GM23338 (cell line): ENCODE measurements around the gene PRDM2. TPM values are rescaled to one million over a fixed set of nuclear protein-coding genes. Genes with fewer than 3 reads are reported as not detected.

Source experiments
- ATAC-seq: fragments of 200-7000 bp; cut with Tn5 transposase; 3 replicates; pipeline ENCODE4 v1.9.1; 2020
- DNase-seq: peaks from one replicate; pipeline ENCODE4 v3.0.0-alpha.2; 2015; ENCODE audit warnings: low spot score
- H2AFZ ChIP-seq: fragments of 200-600 bp; sonication (generic); 2 replicates; pipeline ENCODE4 v1.8.0; 2016; ENCODE audit warnings: antibody characterized with exemption, mild to moderate bottlenecking, moderate library complexity
- H3F3A ChIP-seq: fragments of 200-600 bp; sonication (generic); replicated peaks from 2 replicates; pipeline ENCODE4 v1.8.0; 2017; ENCODE audit warnings: antibody characterized with exemption, mixed run types, low read depth
- H3K27ac ChIP-seq: fragments of 200-600 bp; sonication (generic); 2 replicates; pipeline ENCODE4 v1.6.1; 2016; ENCODE audit warnings: low read depth
- H3K27me3 ChIP-seq: fragments of 200-600 bp; sonication (generic); 2 replicates; pipeline ENCODE4 v1.8.0; 2016; ENCODE audit warnings: mild to moderate bottlenecking, mixed run types, moderate library complexity; ENCODE audit not compliant: insufficient read depth
- H3K36me3 ChIP-seq: fragments of 200-600 bp; sonication (generic); 2 replicates; pipeline ENCODE4 v1.8.0; 2016; ENCODE audit warnings: mild to moderate bottlenecking; ENCODE audit not compliant: insufficient read depth
- H3K4me1 ChIP-seq: fragments of 200-600 bp; sonication (generic); 2 replicates; pipeline ENCODE4 v1.8.0; 2016; ENCODE audit warnings: mild to moderate bottlenecking, moderate library complexity; ENCODE audit not compliant: insufficient read depth
- H3K4me2 ChIP-seq: fragments of 200-600 bp; sonication (generic); 2 replicates; pipeline ENCODE4 v1.7.1; 2017; ENCODE audit warnings: mixed run types
- H3K4me3 ChIP-seq: fragments of 200-600 bp; sonication (generic); 2 replicates; pipeline ENCODE4 v1.6.1; 2016; ENCODE audit warnings: mixed run types
- H3K79me2 ChIP-seq: fragments of 200-600 bp; sonication (generic); replicated peaks from 2 replicates; pipeline ENCODE4 v1.8.0; 2017; ENCODE audit warnings: mild to moderate bottlenecking; ENCODE audit not compliant: insufficient read depth
- H3K9me2 ChIP-seq: fragments of 200-600 bp; sonication (generic); 2 replicates; pipeline ENCODE4 v1.8.0; 2017; ENCODE audit not compliant: insufficient read depth
- H4K20me1 ChIP-seq: fragments of 200-600 bp; sonication (generic); replicated peaks from 2 replicates; pipeline ENCODE4 v1.8.0; 2017; ENCODE audit warnings: mild to moderate bottlenecking; ENCODE audit not compliant: insufficient read depth
- H3K27ac Mint-ChIP-seq: 2 replicates; pipeline ENCODE4 v1.8.0; 2020; ENCODE audit warnings: inconsistent platforms, mild to moderate bottlenecking, moderate library complexity, mixed read lengths
- H3K27me3 Mint-ChIP-seq: 3 replicates; pipeline ENCODE4 v1.8.0; 2022; ENCODE audit warnings: low read depth, mild to moderate bottlenecking, moderate library complexity, mixed read lengths, inconsistent platforms; ENCODE audit not compliant: insufficient read depth, poor library complexity
- H3K36me3 Mint-ChIP-seq: 3 replicates; pipeline ENCODE4 v1.8.0; 2021; ENCODE audit warnings: low read depth, mild to moderate bottlenecking, inconsistent platforms, moderate library complexity, mixed read lengths
- H3K4me1 Mint-ChIP-seq: 3 replicates; pipeline ENCODE4 v1.8.0; 2020; ENCODE audit warnings: mild to moderate bottlenecking, inconsistent platforms, mixed read lengths
- H3K4me3 Mint-ChIP-seq: 3 replicates; pipeline ENCODE4 v1.8.0; 2021; ENCODE audit warnings: moderate library complexity, mild to moderate bottlenecking, inconsistent platforms, mixed read lengths
- H3K9me3 Mint-ChIP-seq: 3 replicates; pipeline ENCODE4 v1.8.0; 2020; ENCODE audit warnings: moderate library complexity, mild to moderate bottlenecking, inconsistent platforms, mixed read lengths
- CREB1 ChIP-seq: fragments of 250-450 bp; sonication (Bioruptor Pico); IDR thresholded peaks from 2 replicates; pipeline ENCODE4 v1.5.0; 2020; ENCODE audit warnings: low read depth, mild to moderate bottlenecking, moderate library complexity
- EZH2 ChIP-seq: fragments of 200-600 bp; sonication (generic); IDR thresholded peaks from one replicate; pipeline ENCODE4 v1.8.0; 2017; ENCODE audit warnings: antibody characterized with exemption, mild to moderate bottlenecking, low read depth; ENCODE audit not compliant: unreplicated experiment
- EZH2phosphoT487 ChIP-seq: fragments of 200-600 bp; sonication (generic); IDR thresholded peaks from one replicate; pipeline ENCODE4 v1.8.1; 2018; ENCODE audit warnings: antibody characterized with exemption; ENCODE audit not compliant: unreplicated experiment
- JUNB ChIP-seq: IDR thresholded peaks from one replicate; pipeline ENCODE4 v1.6.1; 2016; ENCODE audit warnings: antibody characterized with exemption; ENCODE audit not compliant: unreplicated experiment
- NANOG ChIP-seq: IDR thresholded peaks from 2 replicates; pipeline ENCODE4 v1.6.1; 2016; ENCODE audit warnings: antibody characterized with exemption, borderline replicate concordance
- POLR2AphosphoS5 ChIP-seq: IDR thresholded peaks from 2 replicates; pipeline ENCODE4 v1.6.1; 2016; ENCODE audit warnings: antibody characterized with exemption, low read depth
- STAT1 ChIP-seq: IDR thresholded peaks from one replicate; pipeline ENCODE4 v1.6.1; 2016; ENCODE audit warnings: antibody characterized with exemption; ENCODE audit not compliant: unreplicated experiment
- ZNF114 ChIP-seq: fragments of 250-450 bp; sonication (Bioruptor Pico); IDR thresholded peaks from 2 replicates; pipeline ENCODE4 v1.5.0; 2020; ENCODE audit warnings: mild to moderate bottlenecking, moderate library complexity
- ZNF331 ChIP-seq: fragments of 250-450 bp; sonication (Bioruptor Pico); IDR thresholded peaks from 2 replicates; pipeline ENCODE4 v1.5.0; 2020; ENCODE audit warnings: low read depth, mild to moderate bottlenecking, moderate library complexity
- polyA plus RNA-seq: library from polyadenylated mRNA; unstranded; fragments of >200 nt; fragmentation: Nextera tagmentation; extraction: Ambion mirVana; gene quantifications from 2 replicates; pipeline ENCODE4 v1.2.1, GENCODE V29; 2016
- total RNA-seq: library from RNA; depleted of rRNA; stranded (reverse); fragments of >200 nt; shearing (Covaris generic); gene quantifications from 2 replicates; pipeline ENCODE4 v1.2.3, GENCODE V29; 2014
- TF ChIP-seq, protein P1 (sequence below): fragments of 250-450 bp; sonication (Bioruptor Pico); IDR thresholded peaks from 2 replicates; pipeline ENCODE4 v1.5.0; 2020; ENCODE audit warnings: mild to moderate bottlenecking, moderate library complexity
- TF ChIP-seq, protein P2 (sequence below): IDR thresholded peaks from one replicate; pipeline ENCODE4 v1.6.1; 2018; ENCODE audit warnings: antibody characterized with exemption; ENCODE audit not compliant: unreplicated experiment
- TF ChIP-seq, protein P3 (sequence below), 2 experiments: fragments of 200-600 bp in 1 of 2; sonication (generic) in 1 of 2; conservative IDR thresholded peaks; 2 replicates each; pipeline versions ENCODE4 v1.5.1 to v1.6.1; 2016 to 2017; ENCODE audit warnings: antibody characterized with exemption in 2 of 2, low read depth in 2 of 2, mild to moderate bottlenecking in 2 of 2, moderate library complexity in 1 of 2
- TF ChIP-seq, protein P4 (sequence below): IDR thresholded peaks from 2 replicates; pipeline ENCODE4 v1.6.1; 2016; ENCODE audit warnings: antibody characterized with exemption

Gene PRDM2
- total and polyA plus RNA-seq, 2 experiments from 2014 or later, result 11.6 to 28.3 TPM

DNA sequence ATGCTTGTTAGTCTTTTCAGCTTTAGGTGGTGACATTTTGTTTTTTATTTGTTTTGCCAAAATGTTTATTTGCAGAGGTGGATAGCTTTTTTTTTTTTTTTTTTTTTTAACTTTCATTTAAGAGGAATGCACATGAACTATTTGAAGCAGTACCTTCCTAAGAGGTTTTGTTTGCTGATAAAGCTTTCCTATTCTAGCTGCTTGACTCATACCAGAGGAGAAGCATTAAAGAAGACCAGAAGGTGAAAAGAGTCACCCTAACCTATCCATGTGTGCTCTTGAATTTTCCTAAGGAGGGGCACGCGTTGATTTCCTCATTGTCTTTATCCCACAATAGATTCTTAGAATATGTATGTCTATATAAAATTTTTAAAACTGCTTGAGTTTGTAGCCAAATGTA, 57.7 kb downstream of the PRDM2 start:
- Histone ChIP-seq H3K9me2 (no peaks in the 10 kb centered on the region), H3K79me2 (peaks cover 60% of the 10 kb centered on the region), H3K36me3 (no peaks in the 10 kb centered on the region), H4K20me1 (peaks cover 32% of the 10 kb centered on the region), H3K4me1 (peaks cover 36% of the 10 kb centered on the region), H3K27me3 (no peaks in the 10 kb centered on the region), H3K4me3 (no peak overlapping the region), H3K27ac (no peak overlapping the region), H3K4me2 (no peak overlapping the region), H2AFZ (no peak overlapping the region), H3F3A (no peaks in the 10 kb centered on the region)
- Mint-ChIP-seq H3K4me1 (peaks cover 50% of the 10 kb centered on the region), H3K4me3 (no peak overlapping the region), H3K36me3 (no peaks in the 10 kb centered on the region), H3K27ac (no peak overlapping the region), H3K27me3 (no peaks in the 10 kb centered on the region), H3K9me3 (no peaks in the 10 kb centered on the region)
- TF ChIP-seq EZH2, result no peak
- TF ChIP-seq NANOG, result no peak
- TF ChIP-seq, protein P1, sequence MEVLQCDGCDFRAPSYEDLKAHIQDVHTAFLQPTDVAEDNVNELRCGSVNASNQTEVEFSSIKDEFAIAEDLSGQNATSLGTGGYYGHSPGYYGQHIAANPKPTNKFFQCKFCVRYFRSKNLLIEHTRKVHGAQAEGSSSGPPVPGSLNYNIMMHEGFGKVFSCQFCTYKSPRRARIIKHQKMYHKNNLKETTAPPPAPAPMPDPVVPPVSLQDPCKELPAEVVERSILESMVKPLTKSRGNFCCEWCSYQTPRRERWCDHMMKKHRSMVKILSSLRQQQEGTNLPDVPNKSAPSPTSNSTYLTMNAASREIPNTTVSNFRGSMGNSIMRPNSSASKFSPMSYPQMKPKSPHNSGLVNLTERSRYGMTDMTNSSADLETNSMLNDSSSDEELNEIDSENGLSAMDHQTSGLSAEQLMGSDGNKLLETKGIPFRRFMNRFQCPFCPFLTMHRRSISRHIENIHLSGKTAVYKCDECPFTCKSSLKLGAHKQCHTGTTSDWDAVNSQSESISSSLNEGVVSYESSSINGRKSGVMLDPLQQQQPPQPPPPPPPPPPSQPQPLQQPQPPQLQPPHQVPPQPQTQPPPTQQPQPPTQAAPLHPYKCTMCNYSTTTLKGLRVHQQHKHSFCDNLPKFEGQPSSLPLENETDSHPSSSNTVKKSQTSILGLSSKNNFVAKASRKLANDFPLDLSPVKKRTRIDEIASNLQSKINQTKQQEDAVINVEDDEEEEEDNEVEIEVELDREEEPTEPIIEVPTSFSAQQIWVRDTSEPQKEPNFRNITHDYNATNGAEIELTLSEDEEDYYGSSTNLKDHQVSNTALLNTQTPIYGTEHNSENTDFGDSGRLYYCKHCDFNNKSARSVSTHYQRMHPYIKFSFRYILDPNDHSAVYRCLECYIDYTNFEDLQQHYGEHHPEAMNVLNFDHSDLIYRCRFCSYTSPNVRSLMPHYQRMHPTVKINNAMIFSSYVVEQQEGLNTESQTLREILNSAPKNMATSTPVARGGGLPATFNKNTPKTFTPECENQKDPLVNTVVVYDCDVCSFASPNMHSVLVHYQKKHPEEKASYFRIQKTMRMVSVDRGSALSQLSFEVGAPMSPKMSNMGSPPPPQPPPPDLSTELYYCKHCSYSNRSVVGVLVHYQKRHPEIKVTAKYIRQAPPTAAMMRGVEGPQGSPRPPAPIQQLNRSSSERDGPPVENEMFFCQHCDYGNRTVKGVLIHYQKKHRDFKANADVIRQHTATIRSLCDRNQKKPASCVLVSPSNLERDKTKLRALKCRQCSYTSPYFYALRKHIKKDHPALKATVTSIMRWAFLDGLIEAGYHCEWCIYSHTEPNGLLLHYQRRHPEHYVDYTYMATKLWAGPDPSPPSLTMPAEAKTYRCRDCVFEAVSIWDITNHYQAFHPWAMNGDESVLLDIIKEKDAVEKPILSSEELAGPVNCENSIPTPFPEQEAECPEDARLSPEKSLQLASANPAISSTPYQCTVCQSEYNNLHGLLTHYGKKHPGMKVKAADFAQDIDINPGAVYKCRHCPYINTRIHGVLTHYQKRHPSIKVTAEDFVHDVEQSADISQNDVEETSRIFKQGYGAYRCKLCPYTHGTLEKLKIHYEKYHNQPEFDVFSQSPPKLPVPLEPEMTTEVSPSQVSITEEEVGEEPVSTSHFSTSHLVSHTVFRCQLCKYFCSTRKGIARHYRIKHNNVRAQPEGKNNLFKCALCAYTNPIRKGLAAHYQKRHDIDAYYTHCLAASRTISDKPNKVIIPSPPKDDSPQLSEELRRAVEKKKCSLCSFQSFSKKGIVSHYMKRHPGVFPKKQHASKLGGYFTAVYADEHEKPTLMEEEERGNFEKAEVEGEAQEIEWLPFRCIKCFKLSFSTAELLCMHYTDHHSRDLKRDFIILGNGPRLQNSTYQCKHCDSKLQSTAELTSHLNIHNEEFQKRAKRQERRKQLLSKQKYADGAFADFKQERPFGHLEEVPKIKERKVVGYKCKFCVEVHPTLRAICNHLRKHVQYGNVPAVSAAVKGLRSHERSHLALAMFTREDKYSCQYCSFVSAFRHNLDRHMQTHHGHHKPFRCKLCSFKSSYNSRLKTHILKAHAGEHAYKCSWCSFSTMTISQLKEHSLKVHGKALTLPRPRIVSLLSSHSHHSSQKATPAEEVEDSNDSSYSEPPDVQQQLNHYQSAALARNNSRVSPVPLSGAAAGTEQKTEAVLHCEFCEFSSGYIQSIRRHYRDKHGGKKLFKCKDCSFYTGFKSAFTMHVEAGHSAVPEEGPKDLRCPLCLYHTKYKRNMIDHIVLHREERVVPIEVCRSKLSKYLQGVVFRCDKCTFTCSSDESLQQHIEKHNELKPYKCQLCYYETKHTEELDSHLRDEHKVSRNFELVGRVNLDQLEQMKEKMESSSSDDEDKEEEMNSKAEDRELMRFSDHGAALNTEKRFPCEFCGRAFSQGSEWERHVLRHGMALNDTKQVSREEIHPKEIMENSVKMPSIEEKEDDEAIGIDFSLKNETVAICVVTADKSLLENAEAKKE (CRISPR knock-in tag), result no peak
- TF ChIP-seq, protein P2, sequence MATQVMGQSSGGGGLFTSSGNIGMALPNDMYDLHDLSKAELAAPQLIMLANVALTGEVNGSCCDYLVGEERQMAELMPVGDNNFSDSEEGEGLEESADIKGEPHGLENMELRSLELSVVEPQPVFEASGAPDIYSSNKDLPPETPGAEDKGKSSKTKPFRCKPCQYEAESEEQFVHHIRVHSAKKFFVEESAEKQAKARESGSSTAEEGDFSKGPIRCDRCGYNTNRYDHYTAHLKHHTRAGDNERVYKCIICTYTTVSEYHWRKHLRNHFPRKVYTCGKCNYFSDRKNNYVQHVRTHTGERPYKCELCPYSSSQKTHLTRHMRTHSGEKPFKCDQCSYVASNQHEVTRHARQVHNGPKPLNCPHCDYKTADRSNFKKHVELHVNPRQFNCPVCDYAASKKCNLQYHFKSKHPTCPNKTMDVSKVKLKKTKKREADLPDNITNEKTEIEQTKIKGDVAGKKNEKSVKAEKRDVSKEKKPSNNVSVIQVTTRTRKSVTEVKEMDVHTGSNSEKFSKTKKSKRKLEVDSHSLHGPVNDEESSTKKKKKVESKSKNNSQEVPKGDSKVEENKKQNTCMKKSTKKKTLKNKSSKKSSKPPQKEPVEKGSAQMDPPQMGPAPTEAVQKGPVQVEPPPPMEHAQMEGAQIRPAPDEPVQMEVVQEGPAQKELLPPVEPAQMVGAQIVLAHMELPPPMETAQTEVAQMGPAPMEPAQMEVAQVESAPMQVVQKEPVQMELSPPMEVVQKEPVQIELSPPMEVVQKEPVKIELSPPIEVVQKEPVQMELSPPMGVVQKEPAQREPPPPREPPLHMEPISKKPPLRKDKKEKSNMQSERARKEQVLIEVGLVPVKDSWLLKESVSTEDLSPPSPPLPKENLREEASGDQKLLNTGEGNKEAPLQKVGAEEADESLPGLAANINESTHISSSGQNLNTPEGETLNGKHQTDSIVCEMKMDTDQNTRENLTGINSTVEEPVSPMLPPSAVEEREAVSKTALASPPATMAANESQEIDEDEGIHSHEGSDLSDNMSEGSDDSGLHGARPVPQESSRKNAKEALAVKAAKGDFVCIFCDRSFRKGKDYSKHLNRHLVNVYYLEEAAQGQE, result no peak
- no peak for TF ChIP-seq EZH2phosphoT487
- no peak for TF ChIP-seq POLR2AphosphoS5
- TF ChIP-seq, protein P3, sequence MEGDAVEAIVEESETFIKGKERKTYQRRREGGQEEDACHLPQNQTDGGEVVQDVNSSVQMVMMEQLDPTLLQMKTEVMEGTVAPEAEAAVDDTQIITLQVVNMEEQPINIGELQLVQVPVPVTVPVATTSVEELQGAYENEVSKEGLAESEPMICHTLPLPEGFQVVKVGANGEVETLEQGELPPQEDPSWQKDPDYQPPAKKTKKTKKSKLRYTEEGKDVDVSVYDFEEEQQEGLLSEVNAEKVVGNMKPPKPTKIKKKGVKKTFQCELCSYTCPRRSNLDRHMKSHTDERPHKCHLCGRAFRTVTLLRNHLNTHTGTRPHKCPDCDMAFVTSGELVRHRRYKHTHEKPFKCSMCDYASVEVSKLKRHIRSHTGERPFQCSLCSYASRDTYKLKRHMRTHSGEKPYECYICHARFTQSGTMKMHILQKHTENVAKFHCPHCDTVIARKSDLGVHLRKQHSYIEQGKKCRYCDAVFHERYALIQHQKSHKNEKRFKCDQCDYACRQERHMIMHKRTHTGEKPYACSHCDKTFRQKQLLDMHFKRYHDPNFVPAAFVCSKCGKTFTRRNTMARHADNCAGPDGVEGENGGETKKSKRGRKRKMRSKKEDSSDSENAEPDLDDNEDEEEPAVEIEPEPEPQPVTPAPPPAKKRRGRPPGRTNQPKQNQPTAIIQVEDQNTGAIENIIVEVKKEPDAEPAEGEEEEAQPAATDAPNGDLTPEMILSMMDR (conservative IDR thresholded peaks at IDR 0.05; ENCODE audit: low read depth in 2 of 2), result no peak
- TF ChIP-seq ZNF331 (CRISPR knock-in tag), result no peak
- TF ChIP-seq STAT1, result no peak
- TF ChIP-seq JUNB, result no peak
- TF ChIP-seq, protein P4, sequence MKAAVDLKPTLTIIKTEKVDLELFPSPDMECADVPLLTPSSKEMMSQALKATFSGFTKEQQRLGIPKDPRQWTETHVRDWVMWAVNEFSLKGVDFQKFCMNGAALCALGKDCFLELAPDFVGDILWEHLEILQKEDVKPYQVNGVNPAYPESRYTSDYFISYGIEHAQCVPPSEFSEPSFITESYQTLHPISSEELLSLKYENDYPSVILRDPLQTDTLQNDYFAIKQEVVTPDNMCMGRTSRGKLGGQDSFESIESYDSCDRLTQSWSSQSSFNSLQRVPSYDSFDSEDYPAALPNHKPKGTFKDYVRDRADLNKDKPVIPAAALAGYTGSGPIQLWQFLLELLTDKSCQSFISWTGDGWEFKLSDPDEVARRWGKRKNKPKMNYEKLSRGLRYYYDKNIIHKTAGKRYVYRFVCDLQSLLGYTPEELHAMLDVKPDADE, result no peak
- no peak for TF ChIP-seq ZNF114 (CRISPR knock-in tag)
- TF ChIP-seq CREB1 (CRISPR knock-in tag), result no peak
- ATAC-seq, result no peak
- no peak for DNase-seq
